Progenitor cell of endocrine pancreas (in vitro differentiated cells): ENCODE results near the gene ITFG2. TPM values are rescaled to one million over a fixed set of nuclear protein-coding genes. Genes with fewer than 3 reads are reported as not detected.
"Not testable (repeated sequence)": the region's sequence is repeated elsewhere in the genome, so short reads cannot be mapped to it uniquely, and the experiment has no call there.

Experiments used
- DNase-seq: peaks from one replicate; pipeline ENCODE4 v3.0.0; 2021; ENCODE audit warnings: low spot score; ENCODE audit not compliant: unreplicated experiment
- H3K27ac Mint-ChIP-seq: 2 replicates; pipeline ENCODE4 v1.8.0; 2021; ENCODE audit warnings: mild to moderate bottlenecking, moderate library complexity, mixed read lengths
- H3K27me3 Mint-ChIP-seq: 2 replicates; pipeline ENCODE4 v1.8.0; 2021; ENCODE audit warnings: mixed read lengths
- H3K36me3 Mint-ChIP-seq: 2 replicates; pipeline ENCODE4 v1.8.0; 2022; ENCODE audit warnings: mixed read lengths; ENCODE audit not compliant: insufficient read depth
- H3K4me1 Mint-ChIP-seq: 2 replicates; pipeline ENCODE4 v1.8.0; 2021; ENCODE audit warnings: low read depth, mixed read lengths
- H3K4me3 Mint-ChIP-seq: 2 replicates; pipeline ENCODE4 v1.8.0; 2021; ENCODE audit warnings: low read depth, mild to moderate bottlenecking, moderate library complexity, mixed read lengths
- H3K9me3 Mint-ChIP-seq: 2 replicates; pipeline ENCODE4 v1.8.0; 2021; ENCODE audit warnings: low read depth, mixed read lengths
- CTCF ChIP-seq: fragments of 200-600 bp; sonication (generic); IDR thresholded peaks from one replicate; pipeline ENCODE4 v1.5.0; 2021; ENCODE audit warnings: antibody characterized with exemption, mild to moderate bottlenecking; ENCODE audit not compliant: unreplicated experiment
- total RNA-seq: library from RNA; stranded (reverse); gene quantifications from 2 replicates; pipeline ENCODE4 v1.2.1, GENCODE V29; 2021

ITFG2 gene
- total RNA-seq, 1 donor from 2014 or later: 85.3 TPM

GRCh38 chr12:2769866-2770533 lies 42.5 kb upstream of the ITFG2 start:
- Mint-ChIP-seq H3K27ac (no peak overlapping the region), H3K27me3 (peaks cover 70% of the 10 kb centered on the region), H3K4me1 (no peaks in the 10 kb centered on the region), H3K36me3 (peaks cover 2% of the 10 kb centered on the region), H3K4me3 (no peak overlapping the region), H3K9me3 (peaks cover 3% of the 10 kb centered on the region)
- DNase-seq: no peak
- no peak for TF ChIP-seq CTCF

GRCh38 chr12:2770544-2770943 lies 41.9 kb upstream of the ITFG2 start:
- peaks cover 72% of the 10 kb centered on the region for H3K27me3 Mint-ChIP-seq

DNA sequence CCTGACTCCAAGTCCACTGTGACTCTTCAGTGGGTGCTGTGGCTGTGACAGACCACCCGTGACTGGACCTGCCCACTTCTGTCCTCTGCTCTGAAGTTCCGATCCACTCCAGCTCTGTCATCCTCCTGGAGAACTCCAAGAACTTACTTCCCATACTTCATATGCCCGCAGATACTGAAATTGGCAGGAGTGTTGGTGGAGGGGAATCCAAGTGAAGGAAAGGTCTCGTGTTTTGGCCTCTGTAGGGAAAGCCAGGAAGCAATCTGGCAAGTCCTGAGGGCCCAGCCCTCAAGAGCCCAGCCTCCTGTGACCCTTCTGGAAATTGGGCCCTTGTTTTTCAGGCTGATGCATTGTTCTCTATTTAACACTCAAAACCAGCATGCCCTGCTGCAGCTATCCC lies 40.1 kb upstream of the ITFG2 start:
- Mint-ChIP-seq H3K36me3 (peaks cover 2% of the 10 kb centered on the region), H3K9me3 (peaks cover 3% of the 10 kb centered on the region), H3K4me3 (no peak overlapping the region), H3K27ac (no peak overlapping the region), H3K27me3 (peaks cover 78% of the 10 kb centered on the region), H3K4me1 (no peaks in the 10 kb centered on the region)
- no peak for TF ChIP-seq CTCF
- DNase-seq: no peak

More at GRCh38 chr12:2770544-2770943, 41.9 kb upstream of the ITFG2 start:
- H3K36me3 Mint-ChIP-seq, DNase-seq, H3K9me3 Mint-ChIP-seq, H3K4me3 Mint-ChIP-seq, H3K27ac Mint-ChIP-seq, H3K4me1 Mint-ChIP-seq: not testable (repeated sequence)

DNA sequence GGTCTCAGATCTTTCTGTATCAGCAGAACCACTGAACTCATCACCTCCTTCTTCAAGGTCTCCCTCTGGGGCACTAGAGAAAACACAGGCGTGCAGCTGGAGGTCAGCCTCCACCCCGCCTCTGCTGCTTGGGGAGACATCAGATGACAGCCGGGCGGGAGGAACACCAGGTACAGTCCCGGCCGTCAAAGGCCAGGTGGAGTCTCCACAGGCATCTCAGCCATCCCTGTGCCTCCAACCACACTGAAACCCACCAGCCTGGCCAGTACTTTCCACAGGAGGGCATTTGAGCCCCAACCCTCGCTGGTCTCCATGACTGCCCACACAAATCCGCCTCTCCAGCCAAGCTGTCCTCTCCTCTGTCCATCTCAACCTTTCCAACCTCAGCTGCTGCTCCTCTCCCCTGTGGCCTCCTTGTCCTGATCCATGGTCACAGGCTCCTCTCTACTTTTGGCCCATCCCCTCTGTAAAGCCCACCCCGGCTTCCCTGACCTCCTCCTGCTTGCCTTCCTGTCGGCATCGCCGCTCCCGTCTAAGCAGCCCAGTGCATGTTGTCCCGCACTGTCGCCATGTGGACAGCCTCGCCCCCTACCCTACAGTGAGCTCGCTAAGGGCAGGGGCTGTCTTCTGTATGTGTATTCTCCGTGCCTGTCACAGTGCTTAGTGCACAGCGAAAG lies 39.1 kb upstream of the ITFG2 start:
- Mint-ChIP-seq H3K36me3 (peaks cover 2% of the 10 kb centered on the region), H3K4me3 (no peak overlapping the region), H3K27me3 (peaks cover 78% of the 10 kb centered on the region), H3K27ac (no peak overlapping the region), H3K4me1 (no peaks in the 10 kb centered on the region), H3K9me3 (peaks cover 3% of the 10 kb centered on the region)
- no peak for TF ChIP-seq CTCF
- no peak for DNase-seq

- no peak for TF ChIP-seq CTCF
- peaks cover 3% of the 10 kb centered on the region for H3K9me3 Mint-ChIP-seq
- H3K36me3 Mint-ChIP-seq: peaks cover 2% of the 10 kb centered on the region
- no peak overlapping the region for H3K4me3 Mint-ChIP-seq
- H3K4me1 Mint-ChIP-seq: no peaks in the 10 kb centered on the region
- H3K27me3 Mint-ChIP-seq: peaks cover 87% of the 10 kb centered on the region
- no peak for DNase-seq
- no peak overlapping the region for H3K27ac Mint-ChIP-seq
These were observed 37.0 kb upstream of the ITFG2 start for GRCh38 chr12:2775431-2775830.
